Measurements from ENCODE around the gene CIRBP.
A peak's percentile ranks its signal among the peaks of the same experiment; 100 is the strongest.

The CIRBP gene

GRCh38 chr19:1283917-1284292 is 14.8 kb downstream of the CIRBP start:
- Histone ChIP-seq H3K27me3 (ENCODE audit: control insufficient read depth, low read length) (peaks cover 38% of the 10 kb centered on the region), H3K4me3 (ENCODE audit: low read length) (no peak overlapping the region), H3K9me2 (replicated peaks; ENCODE audit: control insufficient read depth, low read length) (no peaks in the 10 kb centered on the region), H3K79me2 (ENCODE audit: control insufficient read depth, low read length) (no peaks in the 10 kb centered on the region), H3K4me2 (ENCODE audit: low read length) (no peak overlapping the region), H3K9me3 (ENCODE audit: control insufficient read depth, insufficient read depth, low read length) (no peaks in the 10 kb centered on the region), H4K20me1 (ENCODE audit: control insufficient read depth, insufficient read depth, low read depth, low read length) (peaks cover 5% of the 10 kb centered on the region), H3F3A (ENCODE audit: control insufficient read depth, insufficient read depth) (no peaks in the 10 kb centered on the region; the same call in 1 of the 2 replicates), H3K27ac (ENCODE audit: low read depth, low read length) (no peak overlapping the region), H3K36me3 (ENCODE audit: control insufficient read depth, low read length) (peaks cover 18% of the 10 kb centered on the region), H3K4me1 (ENCODE audit: control insufficient read depth, low read length) (peaks cover 10% of the 10 kb centered on the region)
- TF ChIP-seq CTCF (IDR thresholded peaks at IDR 0.05; ENCODE audit: low read depth, low read length, poor library complexity, severe bottlenecking) (no peak), EZH2phosphoT487 (IDR thresholded peaks at IDR 0.05; ENCODE audit: borderline replicate concordance, low read length) (no peak)

GRCh38 chr19:1284293-1284978 is 15.3 kb downstream of the CIRBP start:
- Histone ChIP-seq H3K4me1 (ENCODE audit: control insufficient read depth, low read length) (peaks cover 10% of the 10 kb centered on the region), H3K4me3 (ENCODE audit: low read length) (no peak overlapping the region), H3F3A (ENCODE audit: control insufficient read depth, insufficient read depth) (no peaks in the 10 kb centered on the region; the same call in 1 of the 2 replicates), H4K20me1 (ENCODE audit: control insufficient read depth, insufficient read depth, low read depth, low read length) (peaks cover 5% of the 10 kb centered on the region), H3K4me2 (ENCODE audit: low read length) (no peak overlapping the region), H3K79me2 (ENCODE audit: control insufficient read depth, low read length) (no peaks in the 10 kb centered on the region), H3K27ac (ENCODE audit: low read depth, low read length) (no peak overlapping the region), H3K36me3 (ENCODE audit: control insufficient read depth, low read length) (peaks cover 13% of the 10 kb centered on the region), H3K9me2 (replicated peaks; ENCODE audit: control insufficient read depth, low read length) (no peaks in the 10 kb centered on the region), H3K9me3 (ENCODE audit: control insufficient read depth, insufficient read depth, low read length) (no peaks in the 10 kb centered on the region), H3K27me3 (ENCODE audit: control insufficient read depth, low read length) (peaks cover 38% of the 10 kb centered on the region)
- TF ChIP-seq EZH2phosphoT487 (IDR thresholded peaks at IDR 0.05; ENCODE audit: borderline replicate concordance, low read length) = no peak
- no peak for TF ChIP-seq CTCF (IDR thresholded peaks at IDR 0.05; ENCODE audit: low read depth, low read length, poor library complexity, severe bottlenecking)

- TF ChIP-seq CTCF (IDR thresholded peaks at IDR 0.05; ENCODE audit: low read depth, low read length, poor library complexity, severe bottlenecking) (no peak), EZH2phosphoT487 (IDR thresholded peaks at IDR 0.05; ENCODE audit: borderline replicate concordance, low read length) (0 out of 2 replicates have a peak, but pooled peaks have one; percentile 32)
- peaks cover 44% of the 10 kb centered on the region for H3K27me3 ChIP-seq (ENCODE audit: control insufficient read depth, low read length)
- no peaks in the 10 kb centered on the region for H3K9me3 ChIP-seq (ENCODE audit: control insufficient read depth, insufficient read depth, low read length)
- no peaks in the 10 kb centered on the region; the same call in 1 of the 2 replicates for H3F3A ChIP-seq (ENCODE audit: control insufficient read depth, insufficient read depth)
- H3K79me2 ChIP-seq (ENCODE audit: control insufficient read depth, low read length) = no peaks in the 10 kb centered on the region
- H4K20me1 ChIP-seq (ENCODE audit: control insufficient read depth, insufficient read depth, low read depth, low read length) = peaks cover 2% of the 10 kb centered on the region
- H3K4me3 ChIP-seq (ENCODE audit: low read length) = no peak overlapping the region
- H3K4me1 ChIP-seq (ENCODE audit: control insufficient read depth, low read length) = peaks cover 10% of the 10 kb centered on the region
- peaks cover 5% of the 10 kb centered on the region for H3K36me3 ChIP-seq (ENCODE audit: control insufficient read depth, low read length)
- H3K27ac ChIP-seq (ENCODE audit: low read depth, low read length) = no peak overlapping the region
- no peak overlapping the region for H3K4me2 ChIP-seq (ENCODE audit: low read length)
- no peaks in the 10 kb centered on the region for H3K9me2 ChIP-seq (replicated peaks; ENCODE audit: control insufficient read depth, low read length)
Measured at GRCh38 chr19:1284979-1285736, 16.0 kb downstream of the CIRBP start.

All from DOHH2 (cell line).